Measurements from ENCODE around the gene KLC4.
A peak's percentile ranks its signal among the peaks of the same experiment; 100 is the strongest.

Gene KLC4

DNA sequence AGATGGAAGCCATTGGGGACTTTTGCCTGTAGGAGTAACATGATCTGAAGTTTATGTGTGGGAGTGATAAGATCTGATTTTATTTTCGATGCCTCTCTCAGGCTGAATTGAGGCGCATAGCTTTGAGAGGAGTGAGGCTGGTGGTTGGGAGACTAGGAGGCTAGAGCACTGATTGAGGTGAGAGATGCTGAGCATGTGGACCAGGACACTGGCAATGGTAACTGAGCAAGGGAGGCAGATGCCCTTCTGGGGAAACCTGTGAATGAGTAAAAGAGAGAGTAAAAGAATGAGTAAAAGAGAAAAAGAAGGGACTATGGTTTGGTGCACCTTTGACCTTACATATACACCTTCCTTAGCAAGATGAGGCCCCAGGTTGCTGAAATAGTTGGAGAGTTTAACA, 35.0 kb upstream of the KLC4 start:
- Histone ChIP-seq H3K27me3 (ENCODE audit: insufficient read depth, low read length, poor library complexity) (no peaks in the 10 kb centered on the region), H3K27ac (ENCODE audit: low read length) (no peak overlapping the region), H3K4me1 (ENCODE audit: insufficient read depth, low read length) (peaks cover 38% of the 10 kb centered on the region), H3K36me3 (ENCODE audit: insufficient read depth, low read length) (peaks cover 75% of the 10 kb centered on the region), H3K4me3 (ENCODE audit: low read depth in 1 of 2, low read length in 2 of 2) (no peak overlapping the region), H2AFZ (ENCODE audit: low read depth, low read length) (no peak overlapping the region), H3K79me2 (ENCODE audit: insufficient read depth, low read length) (peaks cover 44% of the 10 kb centered on the region), H3K4me2 (ENCODE audit: insufficient read depth, low read length) (peak overlapping the region; percentile 0; the same call in 1 of the 2 replicates), H3K9ac (ENCODE audit: low read depth, low read length) (no peak overlapping the region), H3K9me3 (ENCODE audit: insufficient read depth, low read length, severe bottlenecking) (no peaks in the 10 kb centered on the region), H4K20me1 (ENCODE audit: insufficient read depth, low read length) (peaks cover 18% of the 10 kb centered on the region)
- DNase-seq: no peak
- no peak for TF ChIP-seq EZH2 (IDR thresholded peaks at IDR 0.05; ENCODE audit: borderline replicate concordance, low read depth, low read length, severe bottlenecking)
- TF ChIP-seq CTCF (IDR thresholded peaks at IDR 0.05; ENCODE audit: borderline replicate concordance, extremely low read depth, low read length, poor library complexity, severe bottlenecking): no peak
- no peak for ATAC-seq (ENCODE audit: insufficient read depth, low read depth)

DNA sequence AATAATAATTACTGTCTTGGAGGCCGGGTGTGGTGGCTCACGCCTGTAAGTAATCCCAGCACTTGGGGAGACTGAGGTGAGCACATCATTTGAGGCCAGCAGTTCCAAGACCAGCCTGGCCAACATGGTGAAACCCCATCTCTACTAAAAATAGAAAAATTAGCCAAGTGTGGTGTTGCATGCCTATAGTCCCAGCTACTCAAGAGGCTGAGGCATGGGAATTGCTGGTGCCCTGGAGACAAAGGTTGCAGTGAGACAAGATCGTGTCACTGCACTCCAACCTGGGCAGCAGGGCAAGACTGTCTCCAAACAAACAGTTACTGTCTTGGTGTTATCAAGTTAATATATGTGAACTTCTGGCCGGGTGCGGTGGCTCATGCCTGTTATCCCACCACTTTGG, 33.1 kb upstream of the KLC4 start:
- DNase-seq (no peak), ATAC-seq (ENCODE audit: insufficient read depth, low read depth) (no peak)
- Histone ChIP-seq H3K27me3 (ENCODE audit: insufficient read depth, low read length, poor library complexity) (no peaks in the 10 kb centered on the region), H4K20me1 (ENCODE audit: insufficient read depth, low read length) (peaks cover 18% of the 10 kb centered on the region), H2AFZ (ENCODE audit: low read depth, low read length) (no peak overlapping the region), H3K36me3 (ENCODE audit: insufficient read depth, low read length) (peaks cover 69% of the 10 kb centered on the region), H3K4me3 (ENCODE audit: low read depth in 1 of 2, low read length in 2 of 2) (no peak overlapping the region), H3K79me2 (ENCODE audit: insufficient read depth, low read length) (peaks cover 38% of the 10 kb centered on the region), H3K9me3 (ENCODE audit: insufficient read depth, low read length, severe bottlenecking) (no peaks in the 10 kb centered on the region), H3K4me2 (ENCODE audit: insufficient read depth, low read length) (no peak overlapping the region), H3K4me1 (ENCODE audit: insufficient read depth, low read length) (peaks cover 22% of the 10 kb centered on the region), H3K9ac (ENCODE audit: low read depth, low read length) (no peak overlapping the region), H3K27ac (ENCODE audit: low read length) (no peak overlapping the region)
- TF ChIP-seq CTCF (IDR thresholded peaks at IDR 0.05; ENCODE audit: borderline replicate concordance, extremely low read depth, low read length, poor library complexity, severe bottlenecking) (no peak), EZH2 (IDR thresholded peaks at IDR 0.05; ENCODE audit: borderline replicate concordance, low read depth, low read length, severe bottlenecking) (no peak)

GRCh38 chr6:43029120-43029519, 30.3 kb upstream of the KLC4 start:
- H3K9me3 ChIP-seq (ENCODE audit: insufficient read depth, low read length, severe bottlenecking): no peaks in the 10 kb centered on the region
- H3K79me2 ChIP-seq (ENCODE audit: insufficient read depth, low read length): peaks cover 12% of the 10 kb centered on the region
- no peak overlapping the region for H3K9ac ChIP-seq (ENCODE audit: low read depth, low read length)
- no peak for DNase-seq
- H3K4me2 ChIP-seq (ENCODE audit: insufficient read depth, low read length): no peak overlapping the region
- H3K27me3 ChIP-seq (ENCODE audit: insufficient read depth, low read length, poor library complexity): no peaks in the 10 kb centered on the region
- ATAC-seq (ENCODE audit: insufficient read depth, low read depth): no peak
- H3K27ac ChIP-seq (ENCODE audit: low read length): no peak overlapping the region
- no peak for TF ChIP-seq EZH2 (IDR thresholded peaks at IDR 0.05; ENCODE audit: borderline replicate concordance, low read depth, low read length, severe bottlenecking)
- TF ChIP-seq CTCF (IDR thresholded peaks at IDR 0.05; ENCODE audit: borderline replicate concordance, extremely low read depth, low read length, poor library complexity, severe bottlenecking): no peak
- H3K36me3 ChIP-seq (ENCODE audit: insufficient read depth, low read length): peaks cover 78% of the 10 kb centered on the region
- peaks cover 4% of the 10 kb centered on the region; the same call in 1 of the 2 replicates for H3K4me1 ChIP-seq (ENCODE audit: insufficient read depth, low read length)
- peaks cover 9% of the 10 kb centered on the region for H4K20me1 ChIP-seq (ENCODE audit: insufficient read depth, low read length)
- no peak overlapping the region for H2AFZ ChIP-seq (ENCODE audit: low read depth, low read length)
- H3K4me3 ChIP-seq (ENCODE audit: low read depth in 1 of 2, low read length in 2 of 2): no peak overlapping the region

GRCh38 chr6:43032326-43032725, 27.1 kb upstream of the KLC4 start:
- ATAC-seq (ENCODE audit: insufficient read depth, low read depth): no peak
- H3K27ac ChIP-seq (ENCODE audit: low read length): no peak overlapping the region
- no peak overlapping the region for H3K4me3 ChIP-seq (ENCODE audit: low read depth in 1 of 2, low read length in 2 of 2)
- no peaks in the 10 kb centered on the region for H3K4me1 ChIP-seq (ENCODE audit: insufficient read depth, low read length)
- H3K4me2 ChIP-seq (ENCODE audit: insufficient read depth, low read length): no peak overlapping the region
- TF ChIP-seq EZH2 (IDR thresholded peaks at IDR 0.05; ENCODE audit: borderline replicate concordance, low read depth, low read length, severe bottlenecking): no peak
- TF ChIP-seq CTCF (IDR thresholded peaks at IDR 0.05; ENCODE audit: borderline replicate concordance, extremely low read depth, low read length, poor library complexity, severe bottlenecking): no peak
- peaks cover under 1% of the 10 kb centered on the region; the same call in 1 of the 2 replicates for H3K79me2 ChIP-seq (ENCODE audit: insufficient read depth, low read length)
- H2AFZ ChIP-seq (ENCODE audit: low read depth, low read length): no peak overlapping the region
- peaks cover 71% of the 10 kb centered on the region for H3K36me3 ChIP-seq (ENCODE audit: insufficient read depth, low read length)
- peaks cover 3% of the 10 kb centered on the region; the same call in 1 of the 2 replicates for H4K20me1 ChIP-seq (ENCODE audit: insufficient read depth, low read length)
- no peaks in the 10 kb centered on the region for H3K27me3 ChIP-seq (ENCODE audit: insufficient read depth, low read length, poor library complexity)
- DNase-seq: no peak
- H3K9ac ChIP-seq (ENCODE audit: low read depth, low read length): no peak overlapping the region
- H3K9me3 ChIP-seq (ENCODE audit: insufficient read depth, low read length, severe bottlenecking): no peaks in the 10 kb centered on the region
